ENCODE measurements around the gene PRR19. TPM values are rescaled to one million over a fixed set of nuclear protein-coding genes. Genes with fewer than 3 reads are reported as not detected.

PRR19 gene
- total and polyA plus RNA-seq, 7 donors: 0.17 to 0.73 (median 0.51) TPM; not detected in 2

- 43 to 54% (median 53%) methylated on average over 5 to 6 of the region's 6 CpGs for WGBS, 3 donors
- H3K27ac ChIP-seq: no peak overlapping the region
- H3K4me3 ChIP-seq: no peak overlapping the region
- TF ChIP-seq, protein P1, sequence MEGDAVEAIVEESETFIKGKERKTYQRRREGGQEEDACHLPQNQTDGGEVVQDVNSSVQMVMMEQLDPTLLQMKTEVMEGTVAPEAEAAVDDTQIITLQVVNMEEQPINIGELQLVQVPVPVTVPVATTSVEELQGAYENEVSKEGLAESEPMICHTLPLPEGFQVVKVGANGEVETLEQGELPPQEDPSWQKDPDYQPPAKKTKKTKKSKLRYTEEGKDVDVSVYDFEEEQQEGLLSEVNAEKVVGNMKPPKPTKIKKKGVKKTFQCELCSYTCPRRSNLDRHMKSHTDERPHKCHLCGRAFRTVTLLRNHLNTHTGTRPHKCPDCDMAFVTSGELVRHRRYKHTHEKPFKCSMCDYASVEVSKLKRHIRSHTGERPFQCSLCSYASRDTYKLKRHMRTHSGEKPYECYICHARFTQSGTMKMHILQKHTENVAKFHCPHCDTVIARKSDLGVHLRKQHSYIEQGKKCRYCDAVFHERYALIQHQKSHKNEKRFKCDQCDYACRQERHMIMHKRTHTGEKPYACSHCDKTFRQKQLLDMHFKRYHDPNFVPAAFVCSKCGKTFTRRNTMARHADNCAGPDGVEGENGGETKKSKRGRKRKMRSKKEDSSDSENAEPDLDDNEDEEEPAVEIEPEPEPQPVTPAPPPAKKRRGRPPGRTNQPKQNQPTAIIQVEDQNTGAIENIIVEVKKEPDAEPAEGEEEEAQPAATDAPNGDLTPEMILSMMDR (IDR thresholded peaks at IDR 0.05): no peak
- DNase-seq (peak in 1 of 2 donors; percentile 71), ATAC-seq (peak; percentile 69 to 78 (median 72))
- intact Hi-C loops (cut with DNase I): no loop called here
- no peaks in the 10 kb centered on the region for H3K27me3 ChIP-seq (ENCODE audit: insufficient read depth in 3 of 3, low read length in 2 of 3)
- H3K36me3 ChIP-seq (ENCODE audit: insufficient read depth in 1 of 2, low read depth in 1 of 2): peaks cover 0 to 21% of the 10 kb centered on the region in 2 donors
- H3K4me1 ChIP-seq: peaks cover 5% of the 10 kb centered on the region
- H3K9me3 ChIP-seq: no peaks in the 10 kb centered on the region
Measured at GRCh38 chr19:42332059-42332458, 30.1 kb downstream of the PRR19 start.

- H3K27me3 ChIP-seq (ENCODE audit: insufficient read depth in 3 of 3, low read length in 2 of 3): no peaks in the 10 kb centered on the region
- 92 to 96% (median 94%) methylated on average over 3 of the region's 3 CpGs for WGBS, 3 donors
- no peak overlapping the region for H3K4me3 ChIP-seq
- H3K9me3 ChIP-seq: no peaks in the 10 kb centered on the region
- DNase-seq (no peak), ATAC-seq (peak in 1 of 4 donors; percentile 10)
- intact Hi-C loops (cut with DNase I): no loop called here
- H3K4me1 ChIP-seq: no peaks in the 10 kb centered on the region
- no peak overlapping the region for H3K27ac ChIP-seq
- peaks cover 0 to 31% of the 10 kb centered on the region in 2 donors for H3K36me3 ChIP-seq (ENCODE audit: insufficient read depth in 1 of 2, low read depth in 1 of 2)
- TF ChIP-seq, protein P1 (IDR thresholded peaks at IDR 0.05): no peak
Measured at GRCh38 chr19:42333018-42333417, 31.1 kb downstream of the PRR19 start.

DNA sequence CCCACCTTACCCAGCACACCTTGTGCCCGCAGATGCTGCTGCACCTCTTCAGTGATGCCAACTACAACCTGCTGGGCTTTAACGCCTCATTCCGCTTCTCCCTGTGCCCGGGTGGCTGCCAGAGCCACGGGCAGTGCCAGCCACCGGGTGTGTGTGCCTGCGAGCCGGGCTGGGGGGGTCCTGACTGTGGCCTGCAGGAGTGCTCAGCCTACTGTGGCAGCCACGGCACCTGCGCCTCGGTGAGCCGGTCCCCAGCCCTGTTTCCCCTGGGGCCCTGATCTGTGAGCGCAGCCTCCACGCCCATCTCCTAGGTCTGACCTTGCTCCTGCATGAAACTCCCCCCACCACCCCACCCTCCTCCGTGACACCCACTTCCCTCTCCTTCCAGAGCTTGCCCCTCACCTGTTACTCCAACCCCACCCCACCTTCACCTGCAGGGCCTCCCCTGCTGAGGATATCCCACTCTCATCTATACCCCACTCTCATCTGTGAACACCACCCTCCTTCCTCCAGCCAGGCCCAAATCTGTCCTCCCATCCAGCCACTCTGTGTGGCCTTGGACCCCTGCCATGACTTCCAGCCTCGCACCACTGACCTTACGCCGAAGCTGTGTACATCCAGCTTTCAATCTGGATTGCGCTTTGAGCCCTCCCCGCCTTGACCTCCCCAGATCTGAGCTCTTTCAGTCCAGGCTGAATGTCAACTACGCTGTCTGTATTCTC lies 32.2 kb downstream of the PRR19 start:
- H3K4me1 ChIP-seq: no peaks in the 10 kb centered on the region
- ATAC-seq (no peak), DNase-seq (no peak)
- peaks cover 0 to 39% of the 10 kb centered on the region in 2 donors for H3K36me3 ChIP-seq (ENCODE audit: insufficient read depth in 1 of 2, low read depth in 1 of 2)
- no peak overlapping the region for H3K27ac ChIP-seq
- WGBS, 3 donors: 88 to 92% (median 91%) methylated on average over 21 of the region's 21 CpGs
- intact Hi-C loops (cut with DNase I): no loop called here
- H3K9me3 ChIP-seq: no peaks in the 10 kb centered on the region
- H3K4me3 ChIP-seq: no peak overlapping the region
- no peaks in the 10 kb centered on the region for H3K27me3 ChIP-seq (ENCODE audit: insufficient read depth in 3 of 3, low read length in 2 of 3)
- TF ChIP-seq, protein P1 (IDR thresholded peaks at IDR 0.05): no peak

- Histone ChIP-seq H3K27ac (no peak overlapping the region), H3K4me1 (no peaks in the 10 kb centered on the region), H3K27me3 (ENCODE audit: insufficient read depth in 3 of 3, low read length in 2 of 3) (no peaks in the 10 kb centered on the region), H3K9me3 (no peaks in the 10 kb centered on the region), H3K4me3 (no peak overlapping the region), H3K36me3 (ENCODE audit: insufficient read depth in 1 of 2, low read depth in 1 of 2) (peaks cover 0 to 45% of the 10 kb centered on the region in 2 donors)
- 90 to 95% (median 90%) methylated on average over 13 of the region's 13 CpGs for WGBS, 3 donors
- DNase-seq: no peak
- TF ChIP-seq, protein P1 (IDR thresholded peaks at IDR 0.05): no peak
- intact Hi-C loops (cut with DNase I): no loop called here
- ATAC-seq: no peak
Measured at GRCh38 chr19:42334697-42335373, 32.9 kb downstream of the PRR19 start.
